Adrenal gland (tissue), 5 donors: ENCODE data around the gene CACNA1G.

Experiments used
- CTCF ChIP-seq, 6 experiments: fragments of 450-650 bp in 4 of 6; fragments of 200-600 bp in 2 of 6; sonication (generic) in 1 of 6; IDR thresholded peaks; 1 replicate in 5 of 6; 2 replicates in 1 of 6; pipeline versions ENCODE4 v1.5.1 to v1.8.0; 2016 to 2021; ENCODE audit warnings: antibody characterized with exemption in 6 of 6, mild to moderate bottlenecking in 2 of 6, moderate library complexity in 1 of 6
- POLR2A ChIP-seq, 2 donors: fragments of 450-650 bp; IDR thresholded peaks; one replicate each; pipeline ENCODE4 v1.6.1; 2017; ENCODE audit warnings: antibody characterized with exemption in 2 of 2, mild to moderate bottlenecking in 2 of 2, moderate library complexity in 1 of 2
- donor health status: DM: no; HTN: no; CAD: no.

- no peak for TF ChIP-seq CTCF (IDR thresholded peaks at IDR 0.05)
- no peak for TF ChIP-seq POLR2A (IDR thresholded peaks at IDR 0.05)
Measured at GRCh38 chr17:50672831-50673551, 112.5 kb downstream of the CACNA1G start.
